A673 (cell line): ENCODE measurements around the gene UST. TPM values are rescaled to one million over a fixed set of nuclear protein-coding genes. Genes with fewer than 3 reads are reported as not detected.

ENCODE experiments used
- BruUV-seq: library from RNA; stranded (reverse); fragments of 400-500 nt; replicated peaks from 2 replicates; lab custom pipeline; 2021; lab: Mats Ljungman, UMichigan
- CTCF ChIA-PET: fragments of 300-600 bp; sonication (Branson Sonifier 250); formaldehyde crosslinking; loops from one replicate; lab custom pipeline; 2022; ENCODE audit warnings: antibody characterized with exemption; lab: Charles Lee
- POLR2A ChIA-PET: fragments of 300-600 bp; sonication (Branson Sonifier 250); formaldehyde crosslinking; loops from one replicate; lab custom pipeline; 2022; ENCODE audit warnings: antibody characterized with exemption; ENCODE audit not compliant: low non-redundant PET; lab: Charles Lee
- DNase-seq: peaks from one replicate; pipeline ENCODE4 v3.0.0-alpha.2; 2015; ENCODE audit warnings: low spot score
- H3K27ac ChIP-seq: fragments of 200-600 bp; sonication (generic); 2 replicates; pipeline ENCODE4 v1.5.1; 2016; ENCODE audit warnings: mixed run types, low read depth, mild to moderate bottlenecking, mixed read lengths, antibody characterized with exemption, low read length; ENCODE audit not compliant: poor library complexity, severe bottlenecking
- H3K27me3 ChIP-seq: fragments of 200-600 bp; sonication (generic); replicated peaks from 2 replicates; pipeline ENCODE4 v1.6.1; 2017; ENCODE audit warnings: mixed run types, low read depth, mild to moderate bottlenecking, mixed read lengths, antibody characterized with exemption, low read length; ENCODE audit not compliant: insufficient read depth, poor library complexity
- H3K36me3 ChIP-seq: fragments of 200-600 bp; sonication (generic); 2 replicates; pipeline ENCODE4 v1.6.1; 2016; ENCODE audit warnings: mixed run types, mild to moderate bottlenecking, mixed read lengths, antibody characterized with exemption, low read length; ENCODE audit not compliant: insufficient read depth, poor library complexity, severe bottlenecking
- H3K4me1 ChIP-seq: fragments of 200-600 bp; sonication (generic); 2 replicates; pipeline ENCODE4 v1.6.1; 2017; ENCODE audit warnings: mixed run types, mild to moderate bottlenecking, mixed read lengths, antibody characterized with exemption, low read length; ENCODE audit not compliant: insufficient read depth, poor library complexity, severe bottlenecking
- H3K4me3 ChIP-seq: fragments of 200-600 bp; sonication (generic); 2 replicates; pipeline ENCODE4 v1.5.1; 2016; ENCODE audit warnings: low read depth, mixed run types, mild to moderate bottlenecking, mixed read lengths, low read length; ENCODE audit not compliant: poor library complexity, severe bottlenecking
- H3K9me3 ChIP-seq: fragments of 200-600 bp; sonication (generic); 2 replicates; pipeline ENCODE4 v1.6.1; 2016; ENCODE audit warnings: mixed run types, low read depth, mild to moderate bottlenecking, mixed read lengths, antibody characterized with exemption, low read length; ENCODE audit not compliant: poor library complexity, severe bottlenecking
- EZH2 ChIP-seq: fragments of 200-600 bp; sonication (generic); IDR thresholded peaks from 2 replicates; pipeline ENCODE4 v1.6.1; 2017; ENCODE audit warnings: borderline replicate concordance, low read depth, mild to moderate bottlenecking, mixed read lengths, antibody characterized with exemption, low read length; ENCODE audit not compliant: poor library complexity, severe bottlenecking
- intact Hi-C: fragments of 100-400 bp; cut with micrococcal nuclease; formaldehyde crosslinking; loops from one replicate; pipeline ENCODE4 v1.10.0; 2022; ENCODE audit not compliant: unreplicated experiment
- total RNA-seq: library from RNA; stranded (reverse); gene quantifications from 2 replicates; pipeline ENCODE4 v1.2.3, GENCODE V29; 2021
- TF ChIP-seq, protein P1 (sequence below): fragments of 300-800, 200-600 bp; sonication (generic); conservative IDR thresholded peaks from 2 replicates; pipeline ENCODE4 v1.5.1; 2017; ENCODE audit warnings: low read depth, mild to moderate bottlenecking, antibody characterized with exemption, low read length, moderate library complexity, mixed read lengths

The UST gene
- total RNA-seq, 1 experiment from 2014 or later: 1.5 TPM

DNA sequence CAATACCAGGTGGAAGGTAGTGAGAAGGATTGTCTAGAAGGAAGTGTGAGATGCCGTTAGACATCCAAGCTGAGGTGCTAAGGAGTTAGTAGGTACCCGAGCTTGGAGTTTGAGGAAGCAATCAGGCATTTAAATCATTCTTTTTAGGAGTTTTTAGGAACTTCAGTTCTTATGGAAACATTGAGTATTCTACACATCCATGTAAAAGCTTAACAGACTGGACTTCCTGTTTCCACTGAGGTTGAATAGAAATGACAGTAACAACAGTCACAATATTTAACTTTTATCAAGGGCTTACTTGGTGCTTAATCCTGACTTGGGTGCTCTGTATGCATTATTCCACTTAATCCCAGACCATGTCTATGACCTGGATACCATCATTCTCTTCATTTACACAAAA lies 136.4 kb downstream of the UST start:
- POLR2A ChIA-PET: no interaction called here
- H3K4me3 ChIP-seq: no peak overlapping the region
- intact Hi-C loops: no loop called here
- H3K9me3 ChIP-seq: no peaks in the 10 kb centered on the region
- BruUV-seq: no TSS peak
- TF ChIP-seq, protein P1, sequence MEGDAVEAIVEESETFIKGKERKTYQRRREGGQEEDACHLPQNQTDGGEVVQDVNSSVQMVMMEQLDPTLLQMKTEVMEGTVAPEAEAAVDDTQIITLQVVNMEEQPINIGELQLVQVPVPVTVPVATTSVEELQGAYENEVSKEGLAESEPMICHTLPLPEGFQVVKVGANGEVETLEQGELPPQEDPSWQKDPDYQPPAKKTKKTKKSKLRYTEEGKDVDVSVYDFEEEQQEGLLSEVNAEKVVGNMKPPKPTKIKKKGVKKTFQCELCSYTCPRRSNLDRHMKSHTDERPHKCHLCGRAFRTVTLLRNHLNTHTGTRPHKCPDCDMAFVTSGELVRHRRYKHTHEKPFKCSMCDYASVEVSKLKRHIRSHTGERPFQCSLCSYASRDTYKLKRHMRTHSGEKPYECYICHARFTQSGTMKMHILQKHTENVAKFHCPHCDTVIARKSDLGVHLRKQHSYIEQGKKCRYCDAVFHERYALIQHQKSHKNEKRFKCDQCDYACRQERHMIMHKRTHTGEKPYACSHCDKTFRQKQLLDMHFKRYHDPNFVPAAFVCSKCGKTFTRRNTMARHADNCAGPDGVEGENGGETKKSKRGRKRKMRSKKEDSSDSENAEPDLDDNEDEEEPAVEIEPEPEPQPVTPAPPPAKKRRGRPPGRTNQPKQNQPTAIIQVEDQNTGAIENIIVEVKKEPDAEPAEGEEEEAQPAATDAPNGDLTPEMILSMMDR: no peak
- no peak for TF ChIP-seq EZH2
- H3K36me3 ChIP-seq: no peaks in the 10 kb centered on the region
- no peak overlapping the region for H3K27ac ChIP-seq
- no peaks in the 10 kb centered on the region for H3K27me3 ChIP-seq
- DNase-seq: no peak
- CTCF ChIA-PET: no interaction called here
- H3K4me1 ChIP-seq: peaks cover 14% of the 10 kb centered on the region

DNA sequence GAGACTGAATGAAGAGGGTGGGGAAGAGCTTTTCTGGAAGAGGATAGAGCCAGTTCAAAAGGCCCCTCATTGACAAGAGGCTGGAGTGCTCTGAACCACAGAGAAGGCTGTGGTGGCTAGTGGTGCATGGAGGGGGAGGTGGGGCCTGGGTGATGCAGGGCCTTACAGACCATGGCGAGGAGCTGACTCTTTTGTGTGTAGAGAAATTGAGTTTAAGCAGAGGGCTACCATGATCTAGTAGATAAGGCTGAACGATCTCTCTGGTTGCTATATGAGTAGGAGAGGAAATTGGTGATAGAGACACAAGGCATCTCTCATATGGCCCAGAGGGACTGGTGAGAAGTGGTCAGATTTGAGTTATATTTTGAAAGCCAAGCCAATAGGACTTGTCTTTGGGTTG lies 137.6 kb downstream of the UST start:
- H3K4me3 ChIP-seq: no peak overlapping the region
- H3K36me3 ChIP-seq: no peaks in the 10 kb centered on the region
- no peaks in the 10 kb centered on the region for H3K9me3 ChIP-seq
- no TSS peak for BruUV-seq
- POLR2A ChIA-PET: no interaction called here
- intact Hi-C loops: no loop called here
- H3K27ac ChIP-seq: no peak overlapping the region
- no peak for TF ChIP-seq EZH2
- TF ChIP-seq, protein P1: no peak
- CTCF ChIA-PET: no interaction called here
- H3K27me3 ChIP-seq: no peaks in the 10 kb centered on the region
- DNase-seq: no peak
- peaks cover 20% of the 10 kb centered on the region for H3K4me1 ChIP-seq

DNA sequence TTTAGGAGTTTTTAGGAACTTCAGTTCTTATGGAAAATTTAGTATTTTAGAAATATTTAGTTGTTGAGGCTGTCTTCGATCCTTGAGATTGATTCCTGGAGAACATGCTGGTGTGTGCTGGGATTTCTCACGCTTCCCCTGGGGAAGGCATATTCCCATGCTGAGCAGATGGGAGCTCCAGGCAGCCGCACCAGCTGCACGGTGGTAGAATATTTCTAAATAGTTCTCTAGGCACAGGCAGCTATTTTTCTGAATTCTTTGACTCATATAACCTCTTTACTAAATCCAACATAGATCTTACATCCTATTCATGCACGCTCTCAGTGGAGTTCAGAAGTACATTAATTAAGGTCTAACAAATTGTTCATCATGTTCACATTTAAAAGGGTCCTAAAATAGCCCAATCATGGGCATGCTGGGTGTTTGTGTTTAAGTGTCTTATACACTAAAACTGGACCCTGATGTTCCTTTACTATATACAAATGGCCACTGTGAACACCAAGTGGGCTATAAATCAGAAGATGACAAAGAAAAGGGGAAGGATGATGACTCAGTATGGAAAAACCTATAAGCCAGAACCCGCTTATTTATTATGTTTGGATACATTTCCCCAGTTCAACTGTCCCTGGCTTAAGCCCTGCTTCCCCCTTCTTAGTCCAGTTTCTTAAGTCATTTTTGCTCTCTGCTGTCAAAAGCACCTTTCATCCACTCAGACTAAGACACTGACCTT lies 138.5 kb downstream of the UST start:
- Histone ChIP-seq H3K27ac (no peak overlapping the region), H3K27me3 (no peaks in the 10 kb centered on the region), H3K4me3 (no peak overlapping the region), H3K4me1 (peaks cover 20% of the 10 kb centered on the region), H3K36me3 (no peaks in the 10 kb centered on the region), H3K9me3 (no peaks in the 10 kb centered on the region)
- ChIA-PET POLR2A (no interaction called here), CTCF (no interaction called here)
- intact Hi-C loops: no loop called here
- BruUV-seq: no TSS peak
- TF ChIP-seq, protein P1: no peak
- no peak for TF ChIP-seq EZH2
- no peak for DNase-seq
